MM.1S (cell line): ENCODE results near the gene PPHLN1.

Experiments used
- DNase-seq: peaks from one replicate; pipeline ENCODE4 v3.0.0-alpha.2; 2015
- H2AFZ ChIP-seq: fragments of 300-600 bp; sonication (generic); 2 replicates; pipeline ENCODE4 v1.6.0; 2016; ENCODE audit warnings: antibody characterized with exemption, low read length
- H3F3A ChIP-seq: fragments of 300-600 bp; sonication (generic); 2 replicates; pipeline ENCODE4 v1.6.1; 2016; ENCODE audit warnings: mild to moderate bottlenecking, antibody characterized with exemption, low read length, moderate library complexity, mixed read lengths; ENCODE audit not compliant: insufficient read depth
- H3K27ac ChIP-seq: fragments of 300-600 bp; sonication (generic); 2 replicates; pipeline ENCODE4 v1.5.1; 2016; ENCODE audit warnings: mild to moderate bottlenecking, low read length
- H3K27me3 ChIP-seq: fragments of 300-600 bp; sonication (generic); replicated peaks from 2 replicates; pipeline ENCODE4 v1.6.0; 2016; ENCODE audit warnings: low read length; ENCODE audit not compliant: insufficient read depth
- H3K36me3 ChIP-seq: fragments of 300-600 bp; sonication (generic); replicated peaks from 2 replicates; pipeline ENCODE4 v1.6.1; 2016; ENCODE audit warnings: mild to moderate bottlenecking, low read length, mixed read lengths; ENCODE audit not compliant: insufficient read depth
- H3K4me1 ChIP-seq: fragments of 300-600 bp; sonication (generic); 2 replicates; pipeline ENCODE4 v1.6.1; 2016; ENCODE audit warnings: low read length, mixed read lengths
- H3K4me2 ChIP-seq: fragments of 300-600 bp; sonication (generic); 2 replicates; pipeline ENCODE4 v1.6.0; 2016; ENCODE audit warnings: low read depth, low read length
- H3K4me3 ChIP-seq: fragments of 300-600 bp; sonication (generic); 2 replicates; pipeline ENCODE4 v1.5.1; 2016; ENCODE audit warnings: low read length, mixed read lengths
- H3K79me2 ChIP-seq: fragments of 300-600 bp; sonication (generic); 2 replicates; pipeline ENCODE4 v1.6.1; 2016; ENCODE audit warnings: mixed run types, low read length, mixed read lengths
- H3K9ac ChIP-seq: fragments of 300-600 bp; sonication (generic); 2 replicates; pipeline ENCODE4 v1.6.1; 2016; ENCODE audit warnings: low read length, mixed read lengths
- H3K9me2 ChIP-seq: fragments of 300-600 bp; sonication (generic); replicated peaks from 2 replicates; pipeline ENCODE4 v1.6.1; 2016; ENCODE audit warnings: mild to moderate bottlenecking, low read length, mixed read lengths; ENCODE audit not compliant: insufficient read depth
- H3K9me3 ChIP-seq: fragments of 300-600 bp; sonication (generic); replicated peaks from 2 replicates; pipeline ENCODE4 v1.6.1; 2016; ENCODE audit warnings: mild to moderate bottlenecking, low read length, mixed read lengths; ENCODE audit not compliant: insufficient read depth
- H4K20me1 ChIP-seq: fragments of 300-600 bp; sonication (generic); 2 replicates; pipeline ENCODE4 v1.6.1; 2016; ENCODE audit warnings: mild to moderate bottlenecking, low read length, moderate library complexity, mixed read lengths; ENCODE audit not compliant: insufficient read depth
- EZH2 ChIP-seq: fragments of 300-600 bp; sonication (generic); optimal IDR thresholded peaks from 2 replicates; pipeline ENCODE3; 2017; ENCODE audit warnings: low read depth, mild to moderate bottlenecking, antibody characterized with exemption, low read length, mixed read lengths
- EZH2phosphoT487 ChIP-seq: fragments of 300-600 bp; sonication (generic); IDR thresholded peaks from 2 replicates; pipeline ENCODE4 v1.6.1; 2018; ENCODE audit warnings: antibody characterized with exemption, low read length
- TF ChIP-seq, protein P1 (sequence below): fragments of 300-600 bp; sonication (generic); IDR thresholded peaks from 2 replicates; pipeline ENCODE4 v1.5.1; 2016; ENCODE audit warnings: antibody characterized with exemption, low read length, mixed read lengths

PPHLN1 gene

DNA sequence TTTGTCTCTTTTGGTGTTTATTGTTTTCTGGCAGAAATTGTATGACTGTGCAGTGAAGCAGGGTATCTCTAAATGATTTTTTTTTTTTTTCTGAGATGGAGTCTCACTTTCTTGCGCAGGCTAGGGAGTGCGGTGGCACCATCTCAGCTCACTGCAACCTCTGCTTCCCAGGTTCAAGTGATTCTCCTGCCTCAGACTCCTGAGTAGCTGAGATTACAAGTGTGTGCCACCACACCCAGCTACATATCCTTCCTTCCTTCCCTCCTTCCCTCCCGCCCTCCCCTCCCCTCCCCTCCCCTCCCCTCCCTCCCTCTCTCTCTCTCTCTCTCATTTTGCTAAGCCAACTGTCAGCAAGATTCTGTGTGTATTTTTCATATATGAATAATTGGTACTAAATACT lies 94.4 kb downstream of the PPHLN1 start:
- Histone ChIP-seq H3K4me3 (no peak overlapping the region), H3K27me3 (no peaks in the 10 kb centered on the region), H3K9me3 (no peaks in the 10 kb centered on the region), H3F3A (no peaks in the 10 kb centered on the region), H3K9me2 (no peaks in the 10 kb centered on the region), H4K20me1 (no peaks in the 10 kb centered on the region), H3K4me1 (no peaks in the 10 kb centered on the region), H3K4me2 (no peak overlapping the region), H3K79me2 (no peaks in the 10 kb centered on the region), H3K27ac (no peak overlapping the region), H3K9ac (no peak overlapping the region), H2AFZ (no peak overlapping the region), H3K36me3 (no peaks in the 10 kb centered on the region)
- DNase-seq: no peak
- TF ChIP-seq EZH2phosphoT487 (no peak), EZH2 (no peak)
- TF ChIP-seq, protein P1, sequence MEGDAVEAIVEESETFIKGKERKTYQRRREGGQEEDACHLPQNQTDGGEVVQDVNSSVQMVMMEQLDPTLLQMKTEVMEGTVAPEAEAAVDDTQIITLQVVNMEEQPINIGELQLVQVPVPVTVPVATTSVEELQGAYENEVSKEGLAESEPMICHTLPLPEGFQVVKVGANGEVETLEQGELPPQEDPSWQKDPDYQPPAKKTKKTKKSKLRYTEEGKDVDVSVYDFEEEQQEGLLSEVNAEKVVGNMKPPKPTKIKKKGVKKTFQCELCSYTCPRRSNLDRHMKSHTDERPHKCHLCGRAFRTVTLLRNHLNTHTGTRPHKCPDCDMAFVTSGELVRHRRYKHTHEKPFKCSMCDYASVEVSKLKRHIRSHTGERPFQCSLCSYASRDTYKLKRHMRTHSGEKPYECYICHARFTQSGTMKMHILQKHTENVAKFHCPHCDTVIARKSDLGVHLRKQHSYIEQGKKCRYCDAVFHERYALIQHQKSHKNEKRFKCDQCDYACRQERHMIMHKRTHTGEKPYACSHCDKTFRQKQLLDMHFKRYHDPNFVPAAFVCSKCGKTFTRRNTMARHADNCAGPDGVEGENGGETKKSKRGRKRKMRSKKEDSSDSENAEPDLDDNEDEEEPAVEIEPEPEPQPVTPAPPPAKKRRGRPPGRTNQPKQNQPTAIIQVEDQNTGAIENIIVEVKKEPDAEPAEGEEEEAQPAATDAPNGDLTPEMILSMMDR: no peak

- Histone ChIP-seq H4K20me1 (no peaks in the 10 kb centered on the region), H3K79me2 (no peaks in the 10 kb centered on the region), H3K9me3 (no peaks in the 10 kb centered on the region), H3K9me2 (no peaks in the 10 kb centered on the region), H3K27ac (no peak overlapping the region), H2AFZ (no peak overlapping the region), H3K4me1 (no peaks in the 10 kb centered on the region), H3K4me3 (no peak overlapping the region), H3K4me2 (no peak overlapping the region), H3F3A (no peaks in the 10 kb centered on the region), H3K36me3 (no peaks in the 10 kb centered on the region), H3K27me3 (no peaks in the 10 kb centered on the region), H3K9ac (no peak overlapping the region)
- TF ChIP-seq EZH2phosphoT487: no peak
- TF ChIP-seq, protein P1: no peak
- no peak for TF ChIP-seq EZH2
- no peak for DNase-seq
Measured at GRCh38 chr12:42421844-42422779, 96.1 kb downstream of the PPHLN1 start.

DNA sequence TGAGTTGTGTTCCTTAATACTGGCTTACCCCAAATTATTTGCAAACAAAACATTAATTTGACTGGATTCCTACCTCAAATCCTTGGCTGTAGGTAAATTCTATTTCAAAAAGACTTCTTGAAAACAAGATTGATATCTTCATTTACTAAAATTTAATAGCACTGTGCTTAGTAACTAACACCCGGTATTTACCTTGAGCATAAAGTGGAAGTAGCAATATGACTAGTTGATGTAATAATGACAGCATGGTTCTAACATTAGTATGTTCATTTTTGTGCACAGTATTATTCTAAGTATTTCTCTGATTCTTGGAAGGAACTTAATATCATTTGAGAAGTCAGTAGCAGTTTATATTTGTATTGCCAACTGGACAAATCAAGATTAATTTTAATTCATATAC lies 96.8 kb downstream of the PPHLN1 start:
- Histone ChIP-seq H3K36me3 (no peaks in the 10 kb centered on the region), H3K4me1 (no peaks in the 10 kb centered on the region), H3K4me2 (no peak overlapping the region), H3K79me2 (no peaks in the 10 kb centered on the region), H3K9ac (no peak overlapping the region), H3K4me3 (no peak overlapping the region), H3K9me2 (no peaks in the 10 kb centered on the region), H3K27ac (no peak overlapping the region), H3K9me3 (no peaks in the 10 kb centered on the region), H3F3A (no peaks in the 10 kb centered on the region), H2AFZ (no peak overlapping the region), H3K27me3 (no peaks in the 10 kb centered on the region), H4K20me1 (no peaks in the 10 kb centered on the region)
- no peak for DNase-seq
- TF ChIP-seq EZH2phosphoT487 (no peak), EZH2 (no peak)
- TF ChIP-seq, protein P1: no peak
